ENCODE results near the gene KLHL5. TPM values are rescaled to one million over a fixed set of nuclear protein-coding genes. Genes with fewer than 3 reads are reported as not detected.

Gene KLHL5
- total and polyA plus RNA-seq, 2 of the 4 experiments (the other 2 are of a cell fraction), result 58.8 to 97.7 TPM

DNA sequence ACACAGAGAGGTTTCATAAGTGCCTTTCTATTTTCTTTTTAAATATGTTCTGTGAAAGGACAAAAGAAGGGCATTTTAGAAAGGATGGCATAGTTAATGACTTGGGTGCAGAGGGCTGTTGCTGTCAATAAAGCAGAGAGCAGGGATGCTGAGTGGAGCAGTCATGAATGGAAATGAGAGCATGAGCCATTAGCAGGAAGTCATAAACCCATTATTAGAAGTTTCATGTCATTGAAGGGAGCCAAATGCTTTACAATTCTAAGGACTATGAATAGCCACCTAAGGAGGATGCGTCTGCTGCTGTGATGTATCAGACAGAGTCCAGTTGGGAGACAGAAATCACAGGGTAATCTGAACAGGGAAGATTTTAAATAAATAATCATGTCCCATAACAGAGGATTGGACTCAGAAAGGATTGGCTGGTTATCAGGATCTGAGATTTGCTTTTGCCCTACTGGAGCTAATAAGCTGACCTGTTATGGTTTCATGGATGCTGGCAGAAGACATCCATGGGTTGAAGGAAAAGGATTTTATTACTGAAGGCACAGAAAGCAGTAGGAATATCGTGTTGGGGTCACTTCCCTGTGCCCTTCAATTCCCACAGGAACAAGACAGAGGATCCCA, 72.8 kb downstream of the KLHL5 start:
- in situ Hi-C loops (cut with MboI; ENCODE audit: low sequenced_read_pairs) (loop anchor here (5.0 kb wide), 1 partner anchor 372 kb away; no protein-coding TSS in a partner anchor), dilution Hi-C loops (cut with HindIII; ENCODE audit: low sequenced_read_pairs, unreplicated experiment) (no loop called here), intact Hi-C loops (cut with micrococcal nuclease) (loop anchor here (1.0 to 10.0 kb wide), 5 partner anchors 186 to 1070 kb away; no protein-coding TSS in a partner anchor)
- Histone ChIP-seq H3K23ac (ENCODE audit: low read depth, low read length) (no peak overlapping the region), H2BK120ac (ENCODE audit: low read depth, low read length) (peak overlapping the region; percentile 33; the same call in 1 of the 2 replicates), H2AFZ (replicated peaks; ENCODE audit: low read length, poor library complexity) (peak overlapping the region; percentile 86), H3K56ac (ENCODE audit: extremely low read depth, insufficient read depth, low read length) (peak overlapping the region; percentile 27; the same call in 1 of the 2 replicates), H3K27ac (ENCODE audit: insufficient read depth, low read length) (no peak overlapping the region; the same call in 1 of the 2 replicates), H3K4me1 (ENCODE audit: control insufficient read depth, insufficient read depth, low read length) (peaks cover 4% of the 10 kb centered on the region; the same call in 1 of the 2 replicates), H2BK20ac (ENCODE audit: low read depth, low read length) (peak overlapping the region; percentile 33; the same call in 1 of the 2 replicates), H2AK5ac (ENCODE audit: low read depth, low read length) (0 out of 2 replicates have a peak overlapping the region, but pooled peaks have one; percentile 17), H3K79me1 (ENCODE audit: low read depth in 1 of 2, low read length in 2 of 2) (no peaks in the 10 kb centered on the region), H3K4me3 (ENCODE audit: insufficient read depth, low read depth, low read length) (no peak overlapping the region), H4K20me1 (ENCODE audit: insufficient read depth, low read length) (no peaks in the 10 kb centered on the region), H3K4me2 (ENCODE audit: low read depth, low read length) (peak overlapping the region; percentile 75), H2AK9ac (replicated peaks; ENCODE audit: low read depth, low read length, poor library complexity) (no peak overlapping the region), H3K4ac (ENCODE audit: low read depth, low read length) (peak overlapping the region; percentile 40), H3K9me3 (ENCODE audit: control insufficient read depth, insufficient read depth, low read length) (no peaks in the 10 kb centered on the region), H3K9ac (ENCODE audit: low read depth, low read length) (peak overlapping the region; percentile 58), H2BK15ac (ENCODE audit: low read depth, low read length) (no peak overlapping the region), H3K27me3 (ENCODE audit: control insufficient read depth, insufficient read depth, low read length) (no peaks in the 10 kb centered on the region), H2BK5ac (ENCODE audit: low read depth, low read length, poor library complexity, severe bottlenecking) (no peak overlapping the region), H4K8ac (ENCODE audit: low read depth in 2 of 2, low read length in 2 of 2) (peak overlapping the region in 1 of 2 experiments; percentile 61; a peak in 1 of 4 replicates), H3K18ac (ENCODE audit: low read depth, low read length) (peak overlapping the region; percentile 21; the same call in 1 of the 2 replicates), H3K14ac (replicated peaks; ENCODE audit: low read depth, low read length) (peak overlapping the region; percentile 32; the same call in 1 of the 2 replicates), H4K5ac (ENCODE audit: low read depth, low read length) (peak overlapping the region; percentile 43; the same call in 1 of the 2 replicates), H3K36me3 (ENCODE audit: control insufficient read depth, insufficient read depth, low read length) (no peaks in the 10 kb centered on the region), H4K91ac (ENCODE audit: insufficient read depth, low read depth, low read length) (no peak overlapping the region), H3K9me1 (ENCODE audit: insufficient read depth, low read length) (no peaks in the 10 kb centered on the region; the same call in 1 of the 2 replicates)
- no CpG with 5 or more reads among the region's 2 CpGs for WGBS, 2 experiments (ENCODE audit: extremely low coverage in 2 of 2, insufficient read length in 1 of 2)
- POLR2A ChIA-PET (ENCODE audit: unreplicated experiment), result no interaction called here
- CTCF ChIA-PET, result interaction anchor here (0.5 to 1.8 kb wide), 18 partner anchors 9 to 1068 kb away, joined by 3 to 12 read pairs (median 4); no protein-coding TSS in a partner anchor
- DNase-seq (peak; percentile 1), ATAC-seq (ENCODE audit: low read depth) (peak; percentile 24)
- BruUV-seq (replicated peaks), result no TSS peak
- TF ChIP-seq CEBPB (IDR thresholded peaks at IDR 0.05; ENCODE audit: low read depth, low read length) (no peak), MXI1 (IDR thresholded peaks at IDR 0.05; ENCODE audit: borderline replicate concordance, low read depth, low read length) (no peak), RCOR1 (IDR thresholded peaks at IDR 0.05; ENCODE audit: insufficient replicate concordance, low read length) (no peak), CHD1 (IDR thresholded peaks at IDR 0.05; ENCODE audit: low read depth, low read length) (no peak), NFE2L2 (IDR thresholded peaks at IDR 0.05; ENCODE audit: low read depth, low read length) (no peak), POLR2A (IDR thresholded peaks at IDR 0.05; ENCODE audit: low read depth, low read length) (no peak), FOS (IDR thresholded peaks at IDR 0.05; ENCODE audit: low read depth, low read length) (no peak), RAD21 (IDR thresholded peaks at IDR 0.05; ENCODE audit: low read length) (no peak), MAZ (IDR thresholded peaks at IDR 0.05; ENCODE audit: borderline replicate concordance, low read depth, low read length) (no peak), BHLHE40 (IDR thresholded peaks at IDR 0.05; ENCODE audit: low read depth, low read length) (no peak), RFX5 (IDR thresholded peaks at IDR 0.05; ENCODE audit: low read depth, low read length) (no peak)
- TF ChIP-seq, protein P1, sequence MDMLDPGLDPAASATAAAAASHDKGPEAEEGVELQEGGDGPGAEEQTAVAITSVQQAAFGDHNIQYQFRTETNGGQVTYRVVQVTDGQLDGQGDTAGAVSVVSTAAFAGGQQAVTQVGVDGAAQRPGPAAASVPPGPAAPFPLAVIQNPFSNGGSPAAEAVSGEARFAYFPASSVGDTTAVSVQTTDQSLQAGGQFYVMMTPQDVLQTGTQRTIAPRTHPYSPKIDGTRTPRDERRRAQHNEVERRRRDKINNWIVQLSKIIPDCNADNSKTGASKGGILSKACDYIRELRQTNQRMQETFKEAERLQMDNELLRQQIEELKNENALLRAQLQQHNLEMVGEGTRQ (IDR thresholded peaks at IDR 0.05; ENCODE audit: low read depth, low read length), result no peak
- TF ChIP-seq, protein P2, sequence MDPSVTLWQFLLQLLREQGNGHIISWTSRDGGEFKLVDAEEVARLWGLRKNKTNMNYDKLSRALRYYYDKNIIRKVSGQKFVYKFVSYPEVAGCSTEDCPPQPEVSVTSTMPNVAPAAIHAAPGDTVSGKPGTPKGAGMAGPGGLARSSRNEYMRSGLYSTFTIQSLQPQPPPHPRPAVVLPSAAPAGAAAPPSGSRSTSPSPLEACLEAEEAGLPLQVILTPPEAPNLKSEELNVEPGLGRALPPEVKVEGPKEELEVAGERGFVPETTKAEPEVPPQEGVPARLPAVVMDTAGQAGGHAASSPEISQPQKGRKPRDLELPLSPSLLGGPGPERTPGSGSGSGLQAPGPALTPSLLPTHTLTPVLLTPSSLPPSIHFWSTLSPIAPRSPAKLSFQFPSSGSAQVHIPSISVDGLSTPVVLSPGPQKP (IDR thresholded peaks at IDR 0.05; ENCODE audit: borderline replicate concordance, low read depth, low read length), result no peak
- TF ChIP-seq, protein P3, sequence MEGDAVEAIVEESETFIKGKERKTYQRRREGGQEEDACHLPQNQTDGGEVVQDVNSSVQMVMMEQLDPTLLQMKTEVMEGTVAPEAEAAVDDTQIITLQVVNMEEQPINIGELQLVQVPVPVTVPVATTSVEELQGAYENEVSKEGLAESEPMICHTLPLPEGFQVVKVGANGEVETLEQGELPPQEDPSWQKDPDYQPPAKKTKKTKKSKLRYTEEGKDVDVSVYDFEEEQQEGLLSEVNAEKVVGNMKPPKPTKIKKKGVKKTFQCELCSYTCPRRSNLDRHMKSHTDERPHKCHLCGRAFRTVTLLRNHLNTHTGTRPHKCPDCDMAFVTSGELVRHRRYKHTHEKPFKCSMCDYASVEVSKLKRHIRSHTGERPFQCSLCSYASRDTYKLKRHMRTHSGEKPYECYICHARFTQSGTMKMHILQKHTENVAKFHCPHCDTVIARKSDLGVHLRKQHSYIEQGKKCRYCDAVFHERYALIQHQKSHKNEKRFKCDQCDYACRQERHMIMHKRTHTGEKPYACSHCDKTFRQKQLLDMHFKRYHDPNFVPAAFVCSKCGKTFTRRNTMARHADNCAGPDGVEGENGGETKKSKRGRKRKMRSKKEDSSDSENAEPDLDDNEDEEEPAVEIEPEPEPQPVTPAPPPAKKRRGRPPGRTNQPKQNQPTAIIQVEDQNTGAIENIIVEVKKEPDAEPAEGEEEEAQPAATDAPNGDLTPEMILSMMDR (conservative IDR thresholded peaks at IDR 0.05; ENCODE audit: low read depth, low read length), result no peak

Data from IMR-90 (cell line).